Endothelial cell of umbilical vein (primary cell): ENCODE data around the gene ARID5A.

ENCODE experiments used
- CTCF ChIP-seq, 2 donors: IDR thresholded peaks; 1 replicate in 1 of 2; 2 replicates in 1 of 2; pipeline ENCODE4 v1.5.1; 2011; ENCODE audit warnings: low read length in 2 of 2, mild to moderate bottlenecking in 2 of 2, moderate library complexity in 2 of 2, control low read depth in 1 of 2, inconsistent platforms in 1 of 2, low read depth in 1 of 2; ENCODE audit not compliant: insufficient read depth in 1 of 2; ENCODE audit errors: extremely low read depth in 1 of 2
- EZH2 ChIP-seq: IDR thresholded peaks from 2 replicates; pipeline ENCODE4 v1.6.1; 2012; ENCODE audit warnings: borderline replicate concordance, low read depth, mild to moderate bottlenecking, moderate library complexity, low read length, inconsistent platforms; ENCODE audit not compliant: severe bottlenecking
- FOS ChIP-seq: IDR thresholded peaks from 2 replicates; pipeline ENCODE4 v1.6.1; 2011; ENCODE audit warnings: mild to moderate bottlenecking, low read length, moderate library complexity, borderline replicate concordance; ENCODE audit not compliant: insufficient read depth
- GATA2 ChIP-seq: IDR thresholded peaks from 2 replicates; pipeline ENCODE4 v1.7.0; 2011; ENCODE audit warnings: low read depth, mild to moderate bottlenecking, moderate library complexity, mixed read lengths, low read length; ENCODE audit not compliant: insufficient read length, insufficient read depth
- JUN ChIP-seq: IDR thresholded peaks from 2 replicates; pipeline ENCODE4 v1.6.1; 2011; ENCODE audit warnings: borderline replicate concordance, low read depth; ENCODE audit not compliant: insufficient read length, insufficient read depth
- MAX ChIP-seq: IDR thresholded peaks from 2 replicates; pipeline ENCODE4 v1.6.1; 2011; ENCODE audit not compliant: insufficient read depth, insufficient read length
- MYC ChIP-seq: IDR thresholded peaks from one replicate; pipeline ENCODE4 v1.6.1; 2011; ENCODE audit warnings: mild to moderate bottlenecking, low read depth, low read length
- POLR2A ChIP-seq: IDR thresholded peaks from 2 replicates; pipeline ENCODE4 v1.6.1; 2012; ENCODE audit warnings: low read depth, mild to moderate bottlenecking, control low read depth, low read length
- POLR2AphosphoS5 ChIP-seq: IDR thresholded peaks from 2 replicates; pipeline ENCODE4 v1.6.1; 2012; ENCODE audit warnings: low read depth, mild to moderate bottlenecking, control low read depth, low read length, moderate library complexity; ENCODE audit not compliant: insufficient read depth

- TF ChIP-seq CTCF (IDR thresholded peaks at IDR 0.05; ENCODE audit: extremely low read depth in 1 of 2, insufficient read depth in 1 of 2, low read depth in 1 of 2, low read length in 2 of 2): no peak
- no peak for TF ChIP-seq EZH2
- no peak for TF ChIP-seq POLR2A
- no peak for TF ChIP-seq POLR2AphosphoS5
- no peak for TF ChIP-seq FOS
- no peak for TF ChIP-seq GATA2
- TF ChIP-seq JUN: no peak
- no peak for TF ChIP-seq MAX
- TF ChIP-seq MYC: no peak
These were observed 27.9 kb upstream of the ARID5A start for GRCh38 chr2:96508521-96509113.
